CD4-positive, alpha-beta T cell treated with Interferon gamma for 1 hour (primary cell): ENCODE measurements around the gene SLC22A13.
"Not testable (repeated sequence)": the region's sequence is repeated elsewhere in the genome, so short reads cannot be mapped to it uniquely, and the experiment has no call there.

Source experiments
- DNase-seq: peaks from one replicate; pipeline ENCODE4 v3.0.0-alpha.2; 2020

The SLC22A13 gene, protein sequence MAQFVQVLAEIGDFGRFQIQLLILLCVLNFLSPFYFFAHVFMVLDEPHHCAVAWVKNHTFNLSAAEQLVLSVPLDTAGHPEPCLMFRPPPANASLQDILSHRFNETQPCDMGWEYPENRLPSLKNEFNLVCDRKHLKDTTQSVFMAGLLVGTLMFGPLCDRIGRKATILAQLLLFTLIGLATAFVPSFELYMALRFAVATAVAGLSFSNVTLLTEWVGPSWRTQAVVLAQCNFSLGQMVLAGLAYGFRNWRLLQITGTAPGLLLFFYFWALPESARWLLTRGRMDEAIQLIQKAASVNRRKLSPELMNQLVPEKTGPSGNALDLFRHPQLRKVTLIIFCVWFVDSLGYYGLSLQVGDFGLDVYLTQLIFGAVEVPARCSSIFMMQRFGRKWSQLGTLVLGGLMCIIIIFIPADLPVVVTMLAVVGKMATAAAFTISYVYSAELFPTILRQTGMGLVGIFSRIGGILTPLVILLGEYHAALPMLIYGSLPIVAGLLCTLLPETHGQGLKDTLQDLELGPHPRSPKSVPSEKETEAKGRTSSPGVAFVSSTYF

DNA sequence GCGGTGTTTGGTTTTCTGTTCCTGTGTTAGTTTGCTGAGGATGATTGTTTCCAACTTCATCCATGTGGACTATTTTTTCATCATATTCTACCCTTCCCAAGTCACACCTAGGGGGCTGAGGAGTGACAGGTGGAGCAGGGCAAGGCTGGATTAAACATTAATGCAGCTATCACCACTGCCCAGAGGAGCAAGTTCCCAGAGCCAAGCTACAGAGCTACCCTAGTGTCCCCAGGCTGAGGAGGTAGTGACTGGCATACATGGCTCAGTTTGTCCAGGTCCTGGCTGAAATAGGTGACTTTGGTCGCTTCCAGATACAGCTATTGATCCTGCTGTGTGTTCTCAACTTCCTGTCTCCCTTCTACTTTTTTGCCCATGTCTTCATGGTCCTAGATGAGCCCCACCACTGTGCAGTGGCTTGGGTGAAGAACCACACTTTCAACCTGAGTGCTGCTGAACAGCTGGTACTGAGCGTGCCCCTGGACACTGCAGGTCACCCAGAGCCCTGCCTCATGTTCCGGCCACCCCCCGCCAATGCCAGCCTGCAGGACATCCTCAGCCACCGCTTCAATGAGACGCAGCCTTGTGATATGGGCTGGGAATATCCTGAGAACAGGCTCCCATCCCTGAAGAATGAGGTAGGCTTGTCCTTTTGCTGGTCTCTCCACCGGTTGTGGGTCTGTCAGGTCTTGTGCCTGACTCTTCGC, at the start of gene SLC22A13:
SLC22A13 (plus strand) TSS at position 209 of the 704 bp plus-strand sequence; CDS start at position 258, 49 bp downstream.
- DNase-seq = no peak

DNA sequence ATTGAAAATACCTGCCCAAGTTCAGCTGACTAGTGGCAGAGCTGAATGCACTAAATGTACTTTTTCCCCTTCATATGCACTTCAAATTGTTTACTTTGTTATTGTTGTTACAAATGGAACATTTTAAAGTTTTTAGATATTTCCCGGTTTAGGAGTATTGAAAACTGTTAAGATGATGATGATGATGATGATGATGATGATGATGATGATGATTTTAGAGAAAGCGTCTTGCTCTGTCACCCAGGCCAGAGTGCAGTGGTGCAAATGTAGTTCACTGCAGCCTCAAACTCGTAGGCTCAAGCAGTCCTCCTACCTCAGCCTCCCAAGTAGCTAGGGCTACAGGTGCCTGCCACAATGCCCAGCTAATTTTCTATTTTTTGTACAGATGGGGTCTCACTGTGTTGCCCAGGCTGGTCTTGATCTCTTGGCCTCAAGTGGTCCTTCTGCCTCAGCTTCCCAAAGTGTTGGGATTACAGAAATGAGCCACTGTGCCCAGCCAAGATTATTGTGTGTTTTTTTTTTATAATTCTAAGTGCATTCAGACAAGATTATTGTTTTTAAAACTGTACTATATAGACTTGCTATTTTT, 45.9 kb upstream of the SLC22A13 start:
- DNase-seq = no peak

DNA sequence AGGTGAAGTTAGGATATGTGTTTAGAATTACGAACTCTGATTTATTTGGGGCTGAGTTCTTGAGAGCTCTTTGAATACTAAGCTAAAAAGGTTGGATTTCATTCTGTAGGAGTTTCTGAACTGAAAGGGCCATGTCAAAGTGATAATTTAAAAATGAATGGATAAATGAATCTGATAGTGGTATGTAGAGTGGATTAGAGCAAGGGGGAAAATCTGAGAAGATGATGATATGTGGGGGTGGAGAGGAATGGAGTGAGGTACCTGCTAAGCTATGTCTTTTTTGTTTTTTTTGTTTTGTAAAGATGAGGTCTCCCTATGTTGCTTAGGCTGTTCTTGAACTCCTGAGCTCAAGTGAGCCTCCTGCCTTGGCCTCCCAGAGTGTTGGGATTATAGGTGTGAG, 44.6 kb upstream of the SLC22A13 start:
- no peak for DNase-seq

DNA sequence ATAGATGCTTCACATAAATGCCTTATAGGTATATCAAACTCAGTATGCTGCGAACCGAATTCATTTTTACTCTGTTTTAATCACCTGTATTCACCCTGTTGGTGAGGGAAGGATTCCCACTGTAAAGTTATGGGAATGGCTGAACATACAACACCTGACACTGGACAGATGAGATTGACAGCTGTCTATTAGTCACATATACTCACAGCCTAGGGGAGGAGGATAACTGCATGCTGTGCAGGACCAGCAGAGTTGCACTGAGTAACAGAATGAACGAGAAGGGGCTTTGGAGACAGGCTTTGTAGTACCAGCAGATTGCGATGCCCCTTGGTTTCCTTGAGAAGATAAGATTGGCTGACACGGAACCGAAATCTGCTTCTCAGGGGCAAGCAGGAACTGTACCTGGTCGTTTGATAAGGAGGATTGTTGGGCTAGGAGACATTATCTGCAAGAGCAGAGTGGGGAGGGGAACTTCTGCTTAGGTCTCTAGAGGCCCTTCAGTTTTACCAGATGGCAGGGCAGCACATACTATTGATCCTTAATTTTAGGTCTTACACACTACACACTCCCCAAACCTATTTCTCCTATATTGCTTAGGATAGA, 43.5 kb upstream of the SLC22A13 start:
- no peak for DNase-seq

DNA sequence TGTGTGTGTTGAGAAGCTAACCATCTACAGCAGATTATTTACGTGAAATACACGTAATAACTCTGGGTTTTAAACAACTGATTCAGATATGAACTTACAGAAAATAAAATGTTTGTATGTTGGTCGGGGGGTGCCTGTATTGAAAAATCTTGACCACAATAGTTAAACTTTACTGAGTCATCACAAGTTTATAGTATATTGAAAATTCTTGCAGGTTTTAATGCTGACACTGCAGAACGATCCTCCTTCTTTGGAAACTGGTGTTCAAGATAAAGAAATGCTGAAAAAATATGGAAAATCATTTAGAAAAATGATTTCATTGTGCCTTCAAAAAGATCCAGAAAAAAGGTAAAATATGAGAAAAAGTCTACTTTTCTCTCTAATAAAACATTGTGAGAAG, 41.3 kb upstream of the SLC22A13 start:
- no peak for DNase-seq

DNA sequence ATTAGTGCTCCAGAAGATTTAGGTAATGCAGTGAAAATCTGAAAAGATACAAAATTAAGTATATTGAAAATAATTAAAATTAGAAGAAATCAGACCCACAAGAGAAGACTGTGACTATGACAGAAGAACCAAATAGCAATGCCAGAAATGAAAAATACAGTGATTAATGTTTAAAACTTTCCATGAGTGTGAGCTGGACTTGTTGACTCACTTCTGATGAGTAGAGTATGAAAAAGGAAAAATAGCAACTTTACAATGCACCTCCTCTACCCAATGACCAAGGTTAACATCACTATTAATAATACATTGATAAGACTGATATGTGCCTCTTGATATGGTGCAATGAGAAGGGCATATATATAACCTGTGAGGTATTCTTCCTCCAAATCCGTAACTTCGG, 39.3 kb upstream of the SLC22A13 start:
- no peak for DNase-seq

DNA sequence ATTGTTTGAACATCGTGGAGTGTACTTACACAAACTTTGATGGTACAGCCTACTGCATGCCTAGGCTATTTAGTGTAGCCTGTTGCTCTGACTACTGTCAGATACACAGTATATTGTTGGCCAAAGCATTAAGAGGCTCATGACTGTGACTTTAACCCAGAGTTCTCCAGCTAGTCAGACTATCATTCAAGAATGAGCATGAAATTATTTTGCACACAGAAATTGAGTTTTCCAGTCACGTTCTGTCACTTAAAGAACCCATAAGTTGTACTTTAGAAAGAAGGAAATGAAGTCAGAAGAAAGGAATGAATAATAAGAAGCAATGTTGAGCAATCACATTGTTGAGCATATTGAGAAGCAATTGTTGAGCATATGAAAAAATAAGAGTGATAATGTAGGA, 37.6 kb upstream of the SLC22A13 start:
- DNase-seq = no peak

DNA sequence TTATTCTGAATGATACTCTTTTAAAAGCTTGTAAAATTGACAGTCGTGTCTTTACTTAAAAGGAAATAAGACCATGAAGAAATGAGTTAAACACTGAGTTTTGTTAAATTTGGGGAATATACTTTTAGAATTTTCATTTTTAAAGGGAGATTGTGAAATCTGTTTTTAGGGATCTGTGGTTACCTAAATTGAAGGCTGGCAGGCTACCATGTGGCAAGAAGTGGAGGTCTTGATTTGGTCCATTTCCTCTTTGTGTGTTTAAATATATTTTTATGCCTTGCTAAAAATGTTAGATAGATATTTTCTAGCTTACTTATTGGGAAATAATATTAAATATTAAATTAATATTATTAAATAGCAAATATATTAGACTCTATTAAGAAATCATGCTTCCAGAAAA, 36.6 kb upstream of the SLC22A13 start:
- DNase-seq = no peak

DNA sequence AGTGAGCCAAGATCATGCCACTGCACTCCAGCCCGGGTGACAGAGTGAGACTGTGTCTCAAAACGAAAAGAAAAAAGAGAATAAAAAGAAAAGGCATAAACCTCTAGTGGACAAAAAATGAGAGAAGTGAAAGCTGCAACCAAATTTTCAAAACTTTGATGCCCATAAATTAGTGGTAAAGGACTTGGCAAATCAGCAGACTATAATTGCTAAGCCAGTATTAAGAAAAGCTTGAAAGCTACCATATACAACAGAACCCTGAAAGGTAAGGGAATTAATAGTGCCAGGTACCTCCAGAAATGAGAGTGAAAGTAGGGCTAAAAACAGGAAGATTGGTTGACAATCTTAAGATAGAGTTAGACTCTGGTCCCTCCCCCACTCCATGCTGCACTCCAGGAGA, 32.9 kb upstream of the SLC22A13 start:
- no peak for DNase-seq

DNA sequence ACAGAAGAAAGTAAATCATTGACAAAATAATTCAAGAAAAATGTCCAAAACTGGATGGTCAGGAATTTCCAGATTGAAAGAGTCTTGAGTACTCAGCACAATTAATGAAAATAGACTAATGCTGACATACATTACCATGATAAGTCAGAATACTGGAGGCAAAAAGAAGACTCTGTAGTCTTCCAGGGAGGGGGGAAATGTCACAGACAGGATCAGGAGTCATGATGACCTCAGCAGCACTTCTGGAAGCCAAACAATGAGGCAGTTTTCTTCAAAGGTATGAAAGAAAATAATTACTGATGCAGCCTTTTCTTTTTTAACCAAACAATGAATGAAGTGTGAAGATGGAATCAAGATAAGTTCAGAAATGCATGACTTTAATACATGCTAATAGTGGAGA, 30.1 kb upstream of the SLC22A13 start:
- no peak for DNase-seq

DNA sequence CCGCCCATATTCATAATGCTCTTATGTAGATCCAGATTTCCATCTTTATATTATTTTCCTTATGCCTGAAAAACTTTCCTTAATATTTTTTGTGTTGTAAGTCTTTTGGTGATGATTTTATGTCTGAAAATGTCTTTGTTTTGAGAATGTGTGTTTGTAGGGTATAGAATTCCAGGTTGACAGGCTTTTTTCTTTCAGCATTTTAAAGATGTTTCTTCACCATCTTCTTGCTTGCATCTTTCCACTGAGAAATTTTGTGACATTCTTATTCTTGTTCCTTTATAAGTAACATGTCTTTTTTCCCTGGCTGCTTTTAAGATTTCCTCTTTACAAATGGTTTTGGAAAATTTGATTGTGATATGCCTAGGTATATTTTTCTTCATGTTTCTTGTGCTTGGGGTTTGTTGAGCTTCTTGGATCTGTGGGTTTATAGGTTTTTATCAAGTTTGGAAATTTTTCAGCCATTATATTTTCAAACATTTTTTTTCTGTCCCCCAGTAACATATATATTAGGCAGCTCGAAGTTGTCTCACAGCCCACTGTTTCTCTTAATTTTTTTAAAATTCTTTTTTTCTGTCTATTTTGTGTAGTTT, 27.1 kb upstream of the SLC22A13 start:
- DNase-seq = no peak

DNA sequence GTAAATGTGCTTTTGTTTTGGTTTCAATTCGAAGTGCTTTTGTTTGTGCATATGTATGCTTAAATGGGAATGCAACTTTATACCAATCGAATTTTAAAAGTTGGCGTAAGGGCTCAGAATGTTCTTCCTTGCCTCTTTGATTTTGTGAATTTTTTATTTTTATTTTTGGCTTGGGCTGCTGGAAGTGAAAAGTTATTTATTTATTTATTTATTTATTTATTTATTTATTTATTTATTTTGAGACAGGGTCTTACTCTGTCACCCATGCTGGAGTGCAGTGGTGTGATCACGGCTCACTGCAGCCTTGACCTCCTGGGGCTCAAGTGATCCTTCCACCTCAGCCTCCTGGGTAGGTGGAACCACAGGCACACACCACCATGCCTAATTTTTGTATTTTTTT, 22.8 kb upstream of the SLC22A13 start:
- not testable (repeated sequence) for DNase-seq

DNA sequence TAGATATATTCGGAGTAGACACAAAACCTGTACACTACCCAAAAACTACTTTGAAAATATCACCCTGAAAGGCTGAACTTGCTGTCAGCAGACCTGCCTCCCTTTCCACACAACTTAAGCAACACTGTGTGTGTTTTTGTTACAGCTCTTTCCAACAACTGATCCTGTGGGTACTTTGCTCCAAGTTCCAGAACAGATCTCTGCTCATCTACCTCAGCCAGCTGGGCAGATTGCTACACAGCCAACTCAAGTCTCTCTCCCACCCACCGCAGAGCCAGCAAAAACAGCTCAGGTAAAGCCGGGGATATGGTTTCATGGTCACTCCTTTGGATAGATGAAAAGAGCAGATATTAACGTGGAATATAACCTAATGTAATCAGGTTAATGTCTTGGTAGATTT, 19.7 kb upstream of the SLC22A13 start:
- no peak for DNase-seq

DNA sequence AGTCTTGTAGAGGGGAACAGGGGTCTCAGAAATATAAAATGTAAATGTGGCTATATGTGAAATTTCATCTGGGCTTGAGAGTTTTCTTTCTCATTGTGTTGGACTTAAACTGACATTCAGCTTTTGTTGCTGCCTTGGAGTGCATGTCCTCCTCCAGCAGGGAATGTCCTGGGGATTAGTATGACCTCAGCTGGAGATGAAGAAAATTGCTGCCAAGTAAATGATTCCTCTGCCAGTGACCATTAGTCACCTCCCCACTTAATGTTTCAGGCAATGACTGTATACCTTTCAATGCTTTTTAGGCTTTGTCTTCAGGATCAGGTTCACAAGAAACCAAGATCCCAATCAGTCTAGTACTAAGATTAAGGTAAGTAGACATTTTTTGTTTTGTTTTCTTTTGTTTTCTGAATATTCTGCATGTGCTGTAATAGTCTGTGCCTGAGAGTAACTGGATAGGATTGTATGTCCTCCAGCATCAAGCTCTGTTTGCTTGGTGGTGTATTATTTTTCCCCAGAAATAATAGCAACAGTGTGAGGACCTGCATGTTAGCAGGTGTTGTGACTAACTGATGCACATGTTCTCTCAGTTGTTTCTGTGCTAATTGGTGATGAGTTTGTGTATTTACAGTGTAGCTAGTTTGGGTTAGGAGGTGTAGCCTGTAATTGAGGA, 18.1 kb upstream of the SLC22A13 start:
- no peak for DNase-seq

DNA sequence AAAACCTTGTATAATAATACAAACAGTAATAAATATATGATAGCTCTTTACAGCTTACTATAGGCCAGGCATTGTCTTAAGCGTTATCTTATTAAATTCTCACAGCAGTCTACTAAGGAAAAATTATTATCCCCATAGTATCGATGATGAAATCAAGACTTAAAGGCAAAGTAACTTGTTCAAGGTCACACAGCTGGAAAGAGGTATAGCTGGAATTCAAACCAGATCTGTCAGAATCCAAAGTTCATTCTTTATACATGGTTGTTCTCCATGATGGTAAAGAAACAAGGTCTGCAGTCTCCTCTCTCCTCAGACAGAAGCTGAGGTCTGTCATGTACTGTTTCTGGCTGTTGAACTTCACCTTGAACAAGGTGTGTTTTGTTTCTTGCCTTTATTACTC, 15.4 kb upstream of the SLC22A13 start:
- no peak for DNase-seq

DNA sequence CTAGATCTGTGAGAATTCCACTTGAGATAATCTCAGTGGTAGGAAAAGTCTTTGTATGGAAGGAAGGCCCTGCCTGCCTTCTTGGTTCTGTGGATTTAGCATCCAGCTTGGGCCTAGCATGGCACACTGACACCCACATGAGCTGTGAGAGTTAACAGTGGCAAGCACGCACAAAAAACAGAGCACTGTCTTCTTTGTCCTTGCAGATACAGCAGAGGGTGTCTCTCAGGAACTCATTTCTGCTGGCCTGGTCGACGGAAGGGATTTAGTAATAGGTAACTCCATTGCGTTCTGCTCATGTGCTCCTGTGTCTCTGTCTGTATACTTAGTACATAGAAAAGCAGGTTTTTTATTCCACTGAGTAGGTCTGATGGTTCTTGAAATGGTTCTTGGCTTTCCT, 14.4 kb upstream of the SLC22A13 start:
- no peak for DNase-seq

DNA sequence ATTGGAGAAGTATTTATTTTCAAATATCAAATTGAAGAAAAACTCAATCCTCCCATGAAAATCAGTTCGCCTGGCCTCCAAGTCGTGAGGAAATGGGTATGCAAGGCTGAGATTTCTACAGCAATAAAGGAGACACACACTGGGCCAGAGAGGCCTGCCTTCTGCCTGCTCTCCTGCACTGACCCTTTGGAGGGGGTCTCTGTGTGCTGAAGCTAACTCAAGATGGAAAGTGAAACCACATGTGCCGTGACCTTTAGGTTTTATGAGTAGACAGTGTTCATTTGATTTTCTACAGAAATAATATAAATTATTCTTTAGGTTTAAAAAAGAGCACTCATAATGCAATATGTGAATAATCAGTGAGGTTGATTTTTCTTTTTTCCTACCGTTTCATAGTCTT, 11.9 kb upstream of the SLC22A13 start:
- no peak for DNase-seq

DNA sequence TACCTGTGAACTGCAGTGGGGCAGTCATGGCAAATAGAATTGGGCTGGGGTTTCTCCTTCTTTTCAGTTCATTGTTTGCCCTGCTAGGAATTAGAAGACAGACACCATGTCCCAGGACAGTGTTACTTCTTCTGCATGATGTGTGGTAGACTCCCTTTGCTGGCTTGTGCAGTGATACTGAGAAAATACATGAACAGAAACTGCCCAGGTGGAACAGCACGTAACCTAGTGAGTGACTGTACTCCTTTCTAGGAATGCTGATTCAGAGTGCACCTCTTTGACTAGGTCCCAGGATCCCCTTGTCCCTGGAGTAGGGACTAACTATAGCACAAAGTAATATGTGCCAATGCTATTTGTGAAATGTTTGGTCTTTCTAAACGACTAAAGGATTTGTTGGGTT, 10.7 kb upstream of the SLC22A13 start:
- no peak for DNase-seq

DNA sequence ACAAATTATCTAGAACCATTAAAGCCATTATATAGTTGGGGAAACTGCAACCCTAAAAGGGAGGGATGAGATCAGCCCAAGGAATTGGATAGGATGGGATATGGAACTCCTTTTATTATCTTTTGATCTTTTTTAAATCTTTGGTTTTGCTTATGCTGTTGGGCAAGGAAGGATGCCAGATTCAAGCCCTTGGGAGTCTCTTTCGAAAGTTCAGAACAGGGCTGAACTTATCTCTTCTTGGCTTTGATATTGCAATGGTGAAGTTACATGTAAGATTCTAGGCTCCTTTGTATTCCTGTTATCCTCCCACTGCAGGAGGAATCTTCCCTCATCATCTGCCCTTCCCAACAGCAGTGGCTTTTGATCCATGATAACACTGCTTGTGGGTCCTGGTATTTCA, 10.0 kb upstream of the SLC22A13 start:
- DNase-seq = no peak

DNA sequence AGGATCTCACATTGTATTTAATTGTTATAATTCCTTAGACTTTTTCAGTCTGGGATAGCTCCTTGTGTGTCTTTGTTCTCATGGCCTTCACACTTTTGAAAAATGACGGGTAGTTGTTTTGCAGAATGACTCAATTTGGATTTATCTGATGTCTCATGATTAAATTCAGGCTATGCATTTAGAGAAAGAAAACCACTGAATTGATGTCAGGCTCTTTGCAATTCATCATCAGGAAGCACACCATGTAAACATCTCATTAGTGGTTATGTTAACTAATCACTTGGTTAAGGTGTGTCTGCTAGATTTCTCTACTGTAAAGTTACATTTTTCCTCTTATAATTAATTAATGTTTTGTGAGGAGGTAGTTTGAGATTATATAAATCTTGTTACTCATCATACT, 8.0 kb upstream of the SLC22A13 start:
- DNase-seq = no peak

DNA sequence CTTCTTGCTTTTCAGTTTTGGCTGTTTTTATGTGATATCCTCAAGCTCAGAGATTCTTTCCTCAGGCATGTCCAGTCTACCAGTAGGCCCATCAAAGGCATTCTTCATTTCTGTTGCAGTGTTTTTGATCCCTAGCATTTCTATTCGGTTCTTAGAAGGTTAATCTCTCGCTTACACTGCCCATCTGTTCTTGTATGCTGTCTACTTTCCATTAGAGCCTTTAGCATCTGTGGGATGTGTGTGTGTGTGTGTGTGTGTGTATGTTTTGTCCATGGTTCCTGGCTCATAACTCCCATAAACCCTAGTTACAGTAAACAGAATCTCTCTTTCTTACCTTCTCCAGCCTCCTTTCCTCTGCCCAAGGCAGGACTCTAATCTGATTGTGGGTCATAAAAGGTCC, 5.1 kb upstream of the SLC22A13 start:
- no peak for DNase-seq

DNA sequence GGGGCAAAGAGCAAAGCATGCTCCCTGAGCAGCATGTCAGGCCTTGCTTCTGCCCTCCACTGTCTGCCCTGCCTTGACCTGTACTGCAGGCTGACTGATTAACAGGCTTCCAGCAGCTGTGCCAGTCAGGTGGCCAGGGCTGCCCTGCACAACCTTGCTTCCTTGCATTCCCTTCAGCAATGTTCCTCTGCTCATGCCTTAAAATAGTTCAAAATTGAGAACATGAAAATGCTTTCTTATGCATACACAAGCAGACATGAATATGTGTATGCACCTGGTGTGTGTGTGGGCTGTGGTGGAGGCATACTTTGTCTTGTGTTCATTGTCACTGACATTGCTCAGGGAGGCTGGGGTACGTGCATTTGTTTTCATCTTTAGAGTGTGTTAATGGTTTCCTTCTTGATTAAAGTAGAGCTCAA, 1.2 kb upstream of the SLC22A13 start:
- DNase-seq = no peak
